22Rv1 (cell line): ENCODE results near the gene USP32.

Experiments used
- ZFX ChIP-seq: fragments of 450-650 bp; IDR thresholded peaks from 2 replicates; pipeline ENCODE4 v1.6.1; 2017; ENCODE audit warnings: antibody characterized with exemption, borderline replicate concordance
- TF ChIP-seq, protein P1 (sequence below): fragments of 450-650 bp; IDR thresholded peaks from 2 replicates; pipeline ENCODE4 v1.5.1; 2017; ENCODE audit warnings: mild to moderate bottlenecking

DNA sequence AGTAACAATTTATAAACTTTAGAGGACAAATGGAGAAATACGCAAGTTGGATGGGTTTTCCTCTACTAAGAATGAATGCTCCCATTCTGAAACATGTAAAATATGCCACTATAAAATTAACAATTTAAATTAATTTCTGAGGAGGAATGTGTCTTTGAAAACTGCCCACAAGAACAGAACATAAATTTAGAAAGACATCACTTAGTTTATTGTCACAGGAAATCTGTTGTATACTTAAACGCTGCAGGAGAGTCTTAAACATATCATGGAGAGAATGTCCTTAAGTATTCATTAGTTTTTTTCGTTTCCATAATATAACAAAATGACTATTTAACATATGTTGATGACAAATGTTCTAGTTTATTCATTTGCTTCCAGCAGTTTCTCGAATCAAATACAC lies 29.6 kb downstream of the USP32 start:
- TF ChIP-seq, protein P1, sequence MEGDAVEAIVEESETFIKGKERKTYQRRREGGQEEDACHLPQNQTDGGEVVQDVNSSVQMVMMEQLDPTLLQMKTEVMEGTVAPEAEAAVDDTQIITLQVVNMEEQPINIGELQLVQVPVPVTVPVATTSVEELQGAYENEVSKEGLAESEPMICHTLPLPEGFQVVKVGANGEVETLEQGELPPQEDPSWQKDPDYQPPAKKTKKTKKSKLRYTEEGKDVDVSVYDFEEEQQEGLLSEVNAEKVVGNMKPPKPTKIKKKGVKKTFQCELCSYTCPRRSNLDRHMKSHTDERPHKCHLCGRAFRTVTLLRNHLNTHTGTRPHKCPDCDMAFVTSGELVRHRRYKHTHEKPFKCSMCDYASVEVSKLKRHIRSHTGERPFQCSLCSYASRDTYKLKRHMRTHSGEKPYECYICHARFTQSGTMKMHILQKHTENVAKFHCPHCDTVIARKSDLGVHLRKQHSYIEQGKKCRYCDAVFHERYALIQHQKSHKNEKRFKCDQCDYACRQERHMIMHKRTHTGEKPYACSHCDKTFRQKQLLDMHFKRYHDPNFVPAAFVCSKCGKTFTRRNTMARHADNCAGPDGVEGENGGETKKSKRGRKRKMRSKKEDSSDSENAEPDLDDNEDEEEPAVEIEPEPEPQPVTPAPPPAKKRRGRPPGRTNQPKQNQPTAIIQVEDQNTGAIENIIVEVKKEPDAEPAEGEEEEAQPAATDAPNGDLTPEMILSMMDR = no peak
- TF ChIP-seq ZFX = no peak
